HepG2 (cell line): ENCODE results near the gene PRCP. TPM values are rescaled to one million over a fixed set of nuclear protein-coding genes. Genes with fewer than 3 reads are reported as not detected.

Source experiments
- ATAC-seq: fragments of 200-7000 bp; cut with Tn5 transposase; 3 replicates; pipeline ENCODE4 v1.9.1; 2020; ENCODE audit warnings: mild to moderate bottlenecking, moderate library complexity
- BruUV-seq: library from RNA; stranded (reverse); fragments of 400-500 nt; replicated peaks from 2 replicates; lab custom pipeline; 2021; lab: Mats Ljungman, UMichigan
- CTCF ChIA-PET: fragments of 300-600 bp; formaldehyde crosslinking; extraction: SDS; loops from one replicate; lab custom pipeline; 2021; ENCODE audit warnings: low total read pairs, inconsistent platforms, low intra/inter-chr PET ratio; lab: Yijun Ruan, JAX
- POLR2A ChIA-PET: fragments of 350-600 bp; sonication (Branson Sonifier 250); formaldehyde crosslinking; loops from one replicate; lab custom pipeline; 2020; ENCODE audit warnings: antibody characterized with exemption, inconsistent platforms; lab: Yijun Ruan, JAX
- DNase-seq: peaks from one replicate; pipeline ENCODE4 v3.0.0-alpha.2; 2015; ENCODE audit warnings: low spot score
- FAIRE-seq: peaks from 3 replicates; lab custom pipeline; 2011; peaks lifted over from hg19 to GRCh38; lab: Jason Lieb, UNC
- H2AFZ ChIP-seq: one replicate; pipeline ENCODE4 v1.6.1; 2011; ENCODE audit warnings: low read length, inconsistent platforms
- H3K27ac ChIP-seq: fragments of 300-600 bp; 3 replicates; pipeline ENCODE4 v1.8.0; 2011; ENCODE audit warnings: mixed run types, mild to moderate bottlenecking, mixed read lengths, low read length, inconsistent platforms; ENCODE audit not compliant: insufficient read depth; ENCODE audit errors: extremely low read length
- H3K27me3 ChIP-seq, 2 experiments: fragments of 200-600 bp in 1 of 2; 2 replicates in 1 of 2; 3 replicates in 1 of 2; pipeline versions ENCODE4 v1.6.0 to v1.8.0; 2011; ENCODE audit warnings: low read length in 2 of 2, mild to moderate bottlenecking in 2 of 2, moderate library complexity in 2 of 2, inconsistent platforms in 1 of 2; ENCODE audit not compliant: insufficient read depth in 2 of 2, control insufficient read depth in 1 of 2
- H3K36me3 ChIP-seq, 2 experiments: fragments of 200-600 bp in 1 of 2; replicated peaks in 1 of 2; 2 replicates in 1 of 2; 3 replicates in 1 of 2; pipeline versions ENCODE4 v1.5.1 to v1.8.0; 2011; ENCODE audit warnings: low read length in 2 of 2, inconsistent platforms in 1 of 2; ENCODE audit not compliant: insufficient read depth in 2 of 2, control insufficient read depth in 1 of 2
- H3K4me1 ChIP-seq: 2 replicates; pipeline ENCODE4 v1.5.1; 2012; ENCODE audit warnings: low read length, inconsistent platforms; ENCODE audit not compliant: insufficient read depth
- H3K4me2 ChIP-seq: 2 replicates; pipeline ENCODE4 v1.6.0; 2011; ENCODE audit warnings: low read depth, low read length, inconsistent platforms
- H3K4me3 ChIP-seq, 3 experiments: fragments of 200-600 bp in 1 of 3; sonication (generic), shearing (Covaris generic) in 1 of 3; replicated peaks in 1 of 3; 2 replicates each; pipeline ENCODE4 v1.5.1; 2011 to 2016; ENCODE audit warnings: low read length in 3 of 3, inconsistent platforms in 2 of 3, low read depth in 2 of 3, mild to moderate bottlenecking in 2 of 3, control low read depth in 1 of 3, mixed read lengths in 1 of 3; ENCODE audit not compliant: insufficient read depth in 1 of 3
- H3K79me2 ChIP-seq: one replicate; pipeline ENCODE4 v1.6.1; 2011; ENCODE audit warnings: low read length, inconsistent platforms; ENCODE audit not compliant: insufficient read depth
- H3K9ac ChIP-seq: 2 replicates; pipeline ENCODE4 v1.6.0; 2011; ENCODE audit warnings: mild to moderate bottlenecking, low read depth, low read length, inconsistent platforms; ENCODE audit not compliant: insufficient read depth
- H3K9me3 ChIP-seq: 2 replicates; pipeline ENCODE4 v1.5.1; 2012; ENCODE audit warnings: mild to moderate bottlenecking, low read length
- H4K20me1 ChIP-seq: 2 replicates; pipeline ENCODE4 v1.6.0; 2011; ENCODE audit warnings: inconsistent platforms, mild to moderate bottlenecking, low read length, moderate library complexity; ENCODE audit not compliant: insufficient read depth
- EEA1 ChIP-seq: sonication (generic); formaldehyde crosslinking; IDR thresholded peaks from 2 replicates; pipeline ENCODE4 v1.5.1; 2020; ENCODE audit warnings: mild to moderate bottlenecking, missing genetic modification reagents, borderline replicate concordance
- NCOA1 ChIP-seq: sonication (generic); formaldehyde crosslinking; IDR thresholded peaks from 2 replicates; pipeline ENCODE4 v1.9.0; 2021; ENCODE audit warnings: missing genetic modification reagents
- ZMYM2 ChIP-seq: sonication (generic); formaldehyde crosslinking; IDR thresholded peaks from 2 replicates; pipeline ENCODE4 v1.8.0; 2022; ENCODE audit warnings: mild to moderate bottlenecking, missing genetic modification reagents
- ZNF101 ChIP-seq: sonication (generic); formaldehyde crosslinking; IDR thresholded peaks from 2 replicates; pipeline ENCODE4 v1.4.0; 2020; ENCODE audit warnings: mild to moderate bottlenecking, low read depth, missing genetic modification reagents, borderline replicate concordance
- ZNF451 ChIP-seq: sonication (generic); formaldehyde crosslinking; IDR thresholded peaks from 2 replicates; pipeline ENCODE4 v1.5.0; 2020; ENCODE audit warnings: mild to moderate bottlenecking, missing genetic modification reagents
- ZNF563 ChIP-seq: sonication (generic); formaldehyde crosslinking; IDR thresholded peaks from 2 replicates; pipeline ENCODE4 v1.8.0; 2022; ENCODE audit warnings: mild to moderate bottlenecking, moderate library complexity, missing genetic modification reagents
- ZNF660 ChIP-seq: sonication (generic); formaldehyde crosslinking; IDR thresholded peaks from 2 replicates; pipeline ENCODE4 v1.5.1; 2020; ENCODE audit warnings: mild to moderate bottlenecking, low read depth, missing genetic modification reagents, borderline replicate concordance
- ZNF768 ChIP-seq: sonication (generic); formaldehyde crosslinking; IDR thresholded peaks from 2 replicates; pipeline ENCODE4 v1.4.0; 2020; ENCODE audit warnings: missing genetic modification reagents
- ZNF792 ChIP-seq: IDR thresholded peaks from 2 replicates; pipeline ENCODE4 v1.6.1; 2016
- WGBS: methylation state at CpG from one replicate; pipeline ENCODE4 v1.1.6; 2017; ENCODE audit warnings: low lambda C conversion rate; 5-methylcytosine and 5-hydroxymethylcytosine counted together
- in situ Hi-C: cut with HindIII; loops from 2 replicates; pipeline ENCODE4 v1.10.0; 2017; ENCODE audit warnings: low pct_unique_long_range_greater_than_20kb; ENCODE audit not compliant: extremely low pct_ligation_motif_present
- intact Hi-C: fragments of 100-400 bp; cut with micrococcal nuclease; formaldehyde crosslinking; loops from one replicate; pipeline ENCODE4 v1.10.0; 2022; ENCODE audit not compliant: unreplicated experiment
- polyA plus RNA-seq, 8 experiments: library from polyadenylated mRNA; depleted of rRNA in 3 of 8; stranded (reverse) in 7 of 8; unstranded in 1 of 8; fragments of >200 nt; fragmentation: Illumina TruSeq in 4 of 8; extraction: Trizol in 4 of 8; gene quantifications; 2 replicates each; pipeline versions ENCODE4 v1.2.1 to v1.2.3, GENCODE V29; 2011 to 2016; ENCODE audit warnings: low read depth in 4 of 8, missing spikeins in 1 of 8, mixed read lengths in 1 of 8; ENCODE audit not compliant: insufficient read depth in 1 of 8
- total RNA-seq, 5 experiments: library from RNA; depleted of rRNA; stranded (reverse); fragments of >200 nt; fragmentation: Illumina TruSeq; extraction: Trizol; gene quantifications; 2 replicates each; pipeline ENCODE4 v1.2.3, GENCODE V29; 2016; ENCODE audit warnings: low read depth in 1 of 5
- TF ChIP-seq, protein P1 (sequence below): sonication (generic); formaldehyde crosslinking; IDR thresholded peaks from 2 replicates; pipeline ENCODE4 v1.4.0; 2020; ENCODE audit warnings: mild to moderate bottlenecking, missing genetic modification reagents
- TF ChIP-seq, protein P2 (sequence below): sonication (generic); formaldehyde crosslinking; IDR thresholded peaks from 2 replicates; pipeline ENCODE4 v1.8.0; 2022; ENCODE audit warnings: mild to moderate bottlenecking, missing genetic modification reagents, moderate library complexity
- TF ChIP-seq, protein P3 (sequence below): sonication (generic); formaldehyde crosslinking; IDR thresholded peaks from 2 replicates; pipeline ENCODE4 v1.4.0; 2020; ENCODE audit warnings: missing genetic modification reagents, borderline replicate concordance
- TF ChIP-seq, protein P4 (sequence below): sonication (generic); formaldehyde crosslinking; IDR thresholded peaks from 2 replicates; pipeline ENCODE4 v1.5.0; 2020; ENCODE audit warnings: mild to moderate bottlenecking, missing genetic modification reagents, borderline replicate concordance
- TF ChIP-seq, protein P5 (sequence below): sonication (generic); formaldehyde crosslinking; IDR thresholded peaks from 2 replicates; pipeline ENCODE4 v1.8.0; 2022; ENCODE audit warnings: mild to moderate bottlenecking, missing genetic modification reagents

PRCP gene
- total and polyA plus RNA-seq, 2 of the 13 experiments (the other 11 are each of a cell fraction or from before 2014, with no cell fraction given) = 84.2 to 105 TPM

DNA sequence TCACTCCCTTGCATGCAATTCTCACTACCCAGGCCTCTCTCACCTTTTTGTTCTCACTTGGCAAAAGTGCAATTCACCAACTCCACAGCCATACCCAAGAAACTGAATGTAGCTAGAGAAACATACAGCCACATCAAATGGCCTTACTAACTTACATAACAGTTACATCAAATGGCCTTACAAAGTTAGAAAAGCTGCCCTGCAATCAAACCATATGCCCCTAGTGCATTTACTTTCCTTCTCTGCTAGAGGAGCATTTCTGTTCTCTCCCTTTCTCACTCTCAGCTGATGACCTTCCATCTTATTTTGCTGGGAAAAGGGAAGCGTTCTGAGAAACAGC lies 10.3 kb downstream of the PRCP start:
- in situ Hi-C loops (no loop called here), intact Hi-C loops (no loop called here)
- no TSS peak for BruUV-seq
- Histone ChIP-seq H4K20me1 (no peaks in the 10 kb centered on the region), H3K79me2 (peaks cover 14% of the 10 kb centered on the region), H3K9ac (no peak overlapping the region), H3K27ac (no peak overlapping the region), H2AFZ (no peak overlapping the region), H3K4me1 (peaks cover 5% of the 10 kb centered on the region; the same call in 1 of the 2 replicates), H3K4me3 (no peak overlapping the region), H3K36me3 (no peaks in the 10 kb centered on the region), H3K4me2 (no peak overlapping the region), H3K27me3 (no peaks in the 10 kb centered on the region), H3K9me3 (no peaks in the 10 kb centered on the region)
- POLR2A ChIA-PET = no interaction called here
- 96% methylated on average over 1 of the region's 1 CpG for WGBS
- FAIRE-seq = no peak
- no peak for DNase-seq
- CTCF ChIA-PET = no interaction called here
- no peak for ATAC-seq
- TF ChIP-seq NCOA1 (no peak), ZNF101 (CRISPR knock-in tag) (no peak), EEA1 (CRISPR knock-in tag) (no peak), ZNF792 (CRISPR knock-in tag) (no peak), ZNF563 (CRISPR knock-in tag) (no peak), ZNF768 (CRISPR knock-in tag) (no peak), ZNF660 (CRISPR knock-in tag) (no peak), ZNF451 (CRISPR knock-in tag) (no peak), ZMYM2 (no peak)
- TF ChIP-seq, protein P1, sequence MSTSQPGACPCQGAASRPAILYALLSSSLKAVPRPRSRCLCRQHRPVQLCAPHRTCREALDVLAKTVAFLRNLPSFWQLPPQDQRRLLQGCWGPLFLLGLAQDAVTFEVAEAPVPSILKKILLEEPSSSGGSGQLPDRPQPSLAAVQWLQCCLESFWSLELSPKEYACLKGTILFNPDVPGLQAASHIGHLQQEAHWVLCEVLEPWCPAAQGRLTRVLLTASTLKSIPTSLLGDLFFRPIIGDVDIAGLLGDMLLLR (CRISPR knock-in tag) = no peak
- TF ChIP-seq, protein P2, sequence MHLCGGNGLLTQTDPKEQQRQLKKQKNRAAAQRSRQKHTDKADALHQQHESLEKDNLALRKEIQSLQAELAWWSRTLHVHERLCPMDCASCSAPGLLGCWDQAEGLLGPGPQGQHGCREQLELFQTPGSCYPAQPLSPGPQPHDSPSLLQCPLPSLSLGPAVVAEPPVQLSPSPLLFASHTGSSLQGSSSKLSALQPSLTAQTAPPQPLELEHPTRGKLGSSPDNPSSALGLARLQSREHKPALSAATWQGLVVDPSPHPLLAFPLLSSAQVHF (CRISPR knock-in tag) = no peak
- TF ChIP-seq, protein P3, sequence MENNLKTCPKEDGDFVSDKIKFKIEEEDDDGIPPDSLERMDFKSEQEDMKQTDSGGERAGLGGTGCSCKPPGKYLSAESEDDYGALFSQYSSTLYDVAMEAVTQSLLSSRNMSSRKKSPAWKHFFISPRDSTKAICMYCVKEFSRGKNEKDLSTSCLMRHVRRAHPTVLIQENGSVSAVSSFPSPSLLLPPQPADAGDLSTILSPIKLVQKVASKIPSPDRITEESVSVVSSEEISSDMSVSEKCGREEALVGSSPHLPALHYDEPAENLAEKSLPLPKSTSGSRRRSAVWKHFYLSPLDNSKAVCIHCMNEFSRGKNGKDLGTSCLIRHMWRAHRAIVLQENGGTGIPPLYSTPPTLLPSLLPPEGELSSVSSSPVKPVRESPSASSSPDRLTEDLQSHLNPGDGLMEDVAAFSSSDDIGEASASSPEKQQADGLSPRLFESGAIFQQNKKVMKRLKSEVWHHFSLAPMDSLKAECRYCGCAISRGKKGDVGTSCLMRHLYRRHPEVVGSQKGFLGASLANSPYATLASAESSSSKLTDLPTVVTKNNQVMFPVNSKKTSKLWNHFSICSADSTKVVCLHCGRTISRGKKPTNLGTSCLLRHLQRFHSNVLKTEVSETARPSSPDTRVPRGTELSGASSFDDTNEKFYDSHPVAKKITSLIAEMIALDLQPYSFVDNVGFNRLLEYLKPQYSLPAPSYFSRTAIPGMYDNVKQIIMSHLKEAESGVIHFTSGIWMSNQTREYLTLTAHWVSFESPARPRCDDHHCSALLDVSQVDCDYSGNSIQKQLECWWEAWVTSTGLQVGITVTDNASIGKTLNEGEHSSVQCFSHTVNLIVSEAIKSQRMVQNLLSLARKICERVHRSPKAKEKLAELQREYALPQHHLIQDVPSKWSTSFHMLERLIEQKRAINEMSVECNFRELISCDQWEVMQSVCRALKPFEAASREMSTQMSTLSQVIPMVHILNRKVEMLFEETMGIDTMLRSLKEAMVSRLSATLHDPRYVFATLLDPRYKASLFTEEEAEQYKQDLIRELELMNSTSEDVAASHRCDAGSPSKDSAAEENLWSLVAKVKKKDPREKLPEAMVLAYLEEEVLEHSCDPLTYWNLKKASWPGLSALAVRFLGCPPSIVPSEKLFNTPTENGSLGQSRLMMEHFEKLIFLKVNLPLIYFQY (CRISPR knock-in tag) = no peak
- TF ChIP-seq, protein P4, sequence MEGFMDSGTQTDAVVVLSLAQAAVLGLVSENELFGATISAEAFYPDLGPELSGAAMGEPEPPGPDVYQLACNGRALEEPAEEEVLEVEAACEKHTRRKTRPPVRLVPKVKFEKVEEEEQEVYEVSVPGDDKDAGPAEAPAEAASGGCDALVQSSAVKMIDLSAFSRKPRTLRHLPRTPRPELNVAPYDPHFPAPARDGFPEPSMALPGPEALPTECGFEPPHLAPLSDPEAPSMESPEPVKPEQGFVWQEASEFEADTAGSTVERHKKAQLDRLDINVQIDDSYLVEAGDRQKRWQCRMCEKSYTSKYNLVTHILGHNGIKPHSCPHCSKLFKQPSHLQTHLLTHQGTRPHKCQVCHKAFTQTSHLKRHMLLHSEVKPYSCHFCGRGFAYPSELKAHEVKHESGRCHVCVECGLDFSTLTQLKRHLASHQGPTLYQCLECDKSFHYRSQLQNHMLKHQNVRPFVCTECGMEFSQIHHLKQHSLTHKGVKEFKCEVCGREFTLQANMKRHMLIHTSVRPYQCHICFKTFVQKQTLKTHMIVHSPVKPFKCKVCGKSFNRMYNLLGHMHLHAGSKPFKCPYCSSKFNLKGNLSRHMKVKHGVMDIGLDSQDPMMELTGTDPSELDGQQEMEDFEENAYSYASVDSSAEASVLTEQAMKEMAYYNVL = no peak
- TF ChIP-seq, protein P5, sequence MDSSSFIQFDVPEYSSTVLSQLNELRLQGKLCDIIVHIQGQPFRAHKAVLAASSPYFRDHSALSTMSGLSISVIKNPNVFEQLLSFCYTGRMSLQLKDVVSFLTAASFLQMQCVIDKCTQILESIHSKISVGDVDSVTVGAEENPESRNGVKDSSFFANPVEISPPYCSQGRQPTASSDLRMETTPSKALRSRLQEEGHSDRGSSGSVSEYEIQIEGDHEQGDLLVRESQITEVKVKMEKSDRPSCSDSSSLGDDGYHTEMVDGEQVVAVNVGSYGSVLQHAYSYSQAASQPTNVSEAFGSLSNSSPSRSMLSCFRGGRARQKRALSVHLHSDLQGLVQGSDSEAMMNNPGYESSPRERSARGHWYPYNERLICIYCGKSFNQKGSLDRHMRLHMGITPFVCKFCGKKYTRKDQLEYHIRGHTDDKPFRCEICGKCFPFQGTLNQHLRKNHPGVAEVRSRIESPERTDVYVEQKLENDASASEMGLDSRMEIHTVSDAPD (CRISPR knock-in tag) = no peak
